NCI-H2107 treated with DMSO at 0.1 percent for 48 hours (cell line): ENCODE data around the gene EMILIN3.

ENCODE experiments used
- DNase-seq: peaks from one replicate; lab custom pipeline; 2025; ENCODE audit not compliant: unreplicated experiment; lab: John Stamatoyannopoulos, UW

Gene EMILIN3

DNA sequence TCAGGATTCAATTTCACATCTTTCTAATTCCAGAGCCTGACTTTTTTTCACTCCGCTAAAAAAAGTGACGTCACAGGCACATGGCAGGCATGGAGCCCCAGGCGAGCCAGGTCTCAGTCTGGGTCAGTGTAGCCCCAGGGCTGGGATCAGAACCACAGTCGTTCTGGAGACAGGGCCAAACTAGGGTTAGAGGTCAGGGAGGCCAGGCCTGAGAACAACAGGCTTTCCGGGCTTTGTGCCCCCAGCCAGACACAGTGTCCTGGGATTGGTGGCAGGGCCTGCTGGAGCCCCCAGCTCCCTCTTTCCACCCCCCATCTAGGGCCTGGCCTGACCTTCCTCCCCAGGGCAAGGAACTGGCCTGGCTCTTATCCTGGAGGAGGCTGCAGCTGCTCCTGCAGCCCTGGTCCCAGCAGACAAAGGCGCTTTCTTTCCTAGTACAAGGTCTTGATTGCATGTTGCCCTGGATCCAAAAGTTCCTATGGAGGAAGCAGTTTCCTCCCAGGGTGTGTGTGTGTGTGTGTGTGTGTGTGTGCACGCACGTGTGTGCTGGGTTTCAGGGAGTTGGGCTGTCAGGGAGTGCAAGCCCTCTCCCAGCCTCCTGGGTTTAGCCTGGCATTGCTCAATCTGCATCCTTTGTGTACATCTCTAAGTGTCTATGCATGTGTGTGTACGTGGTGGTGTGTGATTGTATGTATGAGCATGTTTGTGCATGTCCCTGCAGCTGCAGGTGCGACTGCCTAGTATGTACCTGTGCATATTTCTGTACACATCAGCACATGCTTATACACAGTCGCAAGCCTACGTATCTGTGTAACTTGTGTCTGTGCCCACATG, 26.5 kb upstream of the EMILIN3 start:
- DNase-seq: no peak

DNA sequence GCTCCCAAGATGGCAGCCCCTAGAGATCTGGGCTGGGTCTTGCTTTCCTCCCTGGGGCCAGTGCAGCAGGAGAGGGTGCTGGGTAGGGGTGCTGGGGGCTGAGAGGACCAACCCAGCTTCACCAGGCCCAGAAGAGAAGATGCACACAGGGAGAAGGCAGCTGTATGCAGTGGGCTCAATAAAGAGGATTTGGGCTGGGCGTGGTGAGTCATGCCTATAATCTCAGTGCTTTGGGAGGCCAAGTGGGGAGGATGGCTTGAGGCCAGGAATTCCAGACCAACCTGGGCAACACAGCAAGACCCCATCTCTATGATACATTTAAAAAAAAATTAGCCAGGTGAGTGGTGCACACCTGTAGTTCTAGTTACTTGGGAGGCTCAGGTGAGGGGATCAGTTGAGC, 25.7 kb upstream of the EMILIN3 start:
- DNase-seq: no peak

GRCh38 chr20:41391587-41392001, 25.0 kb upstream of the EMILIN3 start:
- DNase-seq: no peak

DNA sequence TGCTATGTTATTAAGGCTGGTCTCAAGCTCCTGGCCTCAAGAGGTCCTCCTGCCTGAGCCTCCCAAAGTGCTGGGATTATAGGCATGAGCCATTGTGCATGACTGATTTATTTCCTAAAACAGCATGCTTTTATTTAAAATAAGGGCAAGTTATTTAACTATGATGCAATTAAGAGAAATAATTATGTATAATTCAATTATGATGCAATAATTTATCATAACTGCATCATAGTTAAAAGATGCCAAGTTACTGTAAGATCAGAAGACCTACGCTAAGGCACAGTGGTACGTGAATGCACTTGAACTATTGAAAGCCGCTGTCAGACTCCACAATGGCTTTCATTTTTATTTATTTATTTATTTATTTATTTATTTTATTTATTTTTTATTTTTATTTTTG, 24.3 kb upstream of the EMILIN3 start:
- DNase-seq: no peak

- no peak for DNase-seq
These were observed 20.8 kb upstream of the EMILIN3 start for GRCh38 chr20:41387444-41387851.

DNA sequence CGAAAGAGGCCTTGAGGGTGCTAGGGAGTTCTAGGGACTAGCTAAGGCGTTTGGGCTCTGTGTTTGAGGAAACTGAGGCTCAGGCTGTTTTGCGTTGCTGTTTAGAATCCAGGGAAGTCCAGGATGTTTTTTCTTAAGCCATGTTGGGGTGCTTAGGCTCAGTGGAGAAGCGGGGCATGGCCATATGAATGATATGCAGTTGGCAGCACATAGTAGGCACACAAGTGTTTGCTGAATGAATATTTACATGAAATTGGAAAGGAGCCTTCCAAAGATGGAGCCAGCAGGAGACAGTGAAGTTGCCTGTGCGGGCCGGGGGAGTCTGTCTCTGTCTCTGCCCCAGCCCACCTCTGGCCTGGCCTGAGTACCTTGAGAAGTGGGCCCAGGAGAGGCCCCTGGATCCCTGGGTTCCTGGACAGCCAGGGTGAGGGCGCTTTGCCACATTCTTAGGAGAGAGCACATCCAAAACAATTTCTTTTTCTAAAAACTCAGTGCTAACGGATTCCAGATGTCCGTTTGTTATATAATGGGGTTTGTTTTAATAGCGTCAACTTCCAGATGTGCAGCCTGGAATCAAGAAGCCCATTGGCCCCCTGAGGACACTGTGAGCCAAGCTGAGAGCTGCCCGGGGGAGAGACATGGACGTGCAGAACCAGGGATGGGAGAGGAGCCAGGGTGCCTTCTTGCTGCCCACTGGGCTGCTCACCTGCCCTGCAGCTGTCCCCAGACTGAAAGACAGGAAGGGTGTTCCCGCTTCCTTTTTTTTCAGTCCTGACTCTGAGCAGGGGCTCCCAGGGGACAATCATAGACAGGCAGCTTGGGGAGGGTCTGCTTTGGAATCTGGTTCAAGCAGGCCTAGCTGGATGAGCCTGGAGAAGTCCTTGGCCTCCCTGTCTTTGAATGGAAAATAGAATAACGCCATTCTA, 20.1 kb upstream of the EMILIN3 start:
- DNase-seq: no peak

DNA sequence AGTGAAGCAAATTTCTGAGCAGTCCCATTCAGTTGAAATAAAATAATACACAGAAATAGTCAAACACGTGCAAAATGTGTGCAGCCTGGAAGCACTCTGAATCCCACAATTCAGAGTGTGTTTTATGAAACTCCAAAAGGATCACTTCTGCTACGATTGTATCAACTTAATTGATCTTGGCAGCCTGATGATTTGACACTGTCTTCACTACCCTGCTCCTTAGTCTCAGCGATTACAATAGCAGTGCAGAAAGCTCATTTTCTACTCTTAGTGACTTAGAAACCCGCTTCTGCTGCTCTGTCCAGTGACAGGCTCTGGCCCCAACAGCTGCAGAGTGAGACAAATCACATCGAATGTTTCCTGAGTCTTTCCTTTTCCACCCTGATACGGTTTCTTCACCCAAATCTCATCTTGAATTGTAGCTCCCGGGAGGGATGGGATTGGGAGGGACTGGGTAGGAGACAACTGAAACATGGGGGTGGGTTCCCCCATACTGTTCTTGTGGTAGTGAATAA, 16.2 kb upstream of the EMILIN3 start:
- no peak for DNase-seq

DNA sequence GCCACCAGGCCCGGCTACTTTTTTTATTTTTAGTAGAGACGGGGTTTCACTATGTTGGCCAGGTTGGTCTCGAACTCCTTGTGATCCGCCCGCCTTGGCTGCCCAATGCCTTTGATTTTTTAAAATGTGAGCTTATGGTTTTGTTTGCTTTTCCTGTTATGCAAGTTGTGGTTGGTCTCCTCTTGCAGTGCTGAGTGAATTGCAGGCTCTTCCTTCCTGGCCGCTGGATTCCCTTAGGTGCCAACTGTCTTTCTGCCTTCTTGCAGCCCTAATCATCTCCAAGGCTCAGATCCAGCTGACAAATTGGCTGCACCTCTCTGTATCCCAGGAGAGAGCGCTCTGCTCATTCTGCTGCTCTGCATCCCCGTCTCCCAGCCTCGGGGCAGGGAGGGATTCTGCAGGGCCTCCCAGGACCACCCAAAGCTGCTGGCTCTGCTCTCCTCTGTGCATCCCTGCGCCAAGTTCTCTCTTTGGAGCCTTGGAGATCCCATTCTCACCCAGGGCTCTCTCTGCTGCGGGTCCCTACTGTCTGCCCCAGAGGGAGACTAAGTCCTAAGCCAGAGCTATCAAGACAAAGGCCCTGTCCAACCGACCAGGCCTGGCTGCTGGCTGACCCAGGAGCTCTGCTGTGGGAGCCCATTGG, 14.1 kb upstream of the EMILIN3 start:
- DNase-seq: no peak

- DNase-seq: no peak
These were observed 12.9 kb upstream of the EMILIN3 start for GRCh38 chr20:41379551-41379950.

DNA sequence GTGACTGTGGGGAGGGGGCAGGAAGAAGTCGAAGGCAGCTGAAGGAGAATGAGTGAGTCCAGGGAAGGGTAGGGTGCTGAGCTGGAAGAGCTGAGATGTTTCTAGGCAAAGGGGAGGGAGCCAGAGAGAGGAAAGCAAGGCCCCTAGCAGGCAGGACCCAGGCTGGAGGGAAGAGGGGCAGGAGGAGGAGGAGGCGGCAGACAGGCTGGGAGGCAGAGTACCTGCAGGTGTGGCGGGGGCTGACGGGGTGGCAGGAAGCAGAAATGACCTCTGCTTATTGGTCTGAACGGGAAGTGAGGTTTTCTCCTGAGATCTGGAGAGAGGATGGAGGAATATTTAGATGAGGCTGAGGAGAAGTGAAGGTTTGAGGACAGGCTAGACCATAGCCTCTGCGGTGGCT, 10.7 kb upstream of the EMILIN3 start:
- no peak for DNase-seq

GRCh38 chr20:41376349-41376748, 9.7 kb upstream of the EMILIN3 start:
- no peak for DNase-seq

DNA sequence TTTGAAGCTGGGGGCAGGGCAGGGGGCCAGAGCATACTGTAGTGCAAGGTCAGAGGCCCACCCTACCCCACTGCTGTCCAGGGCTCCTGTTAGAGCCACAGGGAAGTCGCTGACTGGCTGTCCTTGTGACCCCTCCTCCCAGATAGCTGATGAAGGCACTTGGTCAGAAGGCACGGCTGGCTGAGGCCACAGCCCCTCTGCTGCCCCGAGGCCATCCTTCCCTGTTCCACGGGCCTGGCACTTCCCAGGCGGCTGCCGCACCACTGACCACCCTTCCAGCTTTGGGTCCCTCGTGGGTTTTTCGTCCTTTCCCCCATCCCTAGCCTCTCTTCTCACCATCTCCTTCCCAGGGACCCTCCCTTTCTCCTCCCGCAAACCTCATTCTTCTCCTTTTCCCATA, 9.2 kb upstream of the EMILIN3 start:
- no peak for DNase-seq

GRCh38 chr20:41373931-41374920, 7.6 kb upstream of the EMILIN3 start:
- DNase-seq: no peak

DNA sequence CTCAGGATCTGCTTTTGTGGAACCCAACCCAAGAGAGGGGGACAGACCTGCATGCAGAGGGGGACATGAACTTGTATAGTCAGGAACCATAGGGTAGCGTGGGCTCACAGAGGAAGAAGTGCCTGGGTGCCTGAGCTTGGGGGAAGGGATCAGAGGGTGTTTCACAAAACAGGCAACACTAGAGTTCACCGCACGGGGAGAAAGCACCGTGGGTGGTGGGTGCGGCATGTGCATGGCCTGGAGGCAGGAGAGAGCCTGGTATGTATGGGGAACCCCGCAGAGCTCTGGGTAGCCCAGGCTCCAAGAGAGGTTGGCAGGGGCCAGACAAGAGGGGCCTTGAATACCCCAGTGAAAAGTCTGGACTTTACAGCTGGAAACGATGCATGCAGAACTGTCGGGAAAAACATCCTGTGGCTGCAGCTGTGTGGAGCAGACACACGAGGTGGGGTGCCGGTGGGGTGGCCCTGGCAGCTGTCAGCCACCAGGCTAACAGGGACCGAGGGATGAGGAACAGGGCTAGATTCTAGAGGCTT, 6.7 kb upstream of the EMILIN3 start:
- no peak for DNase-seq

DNA sequence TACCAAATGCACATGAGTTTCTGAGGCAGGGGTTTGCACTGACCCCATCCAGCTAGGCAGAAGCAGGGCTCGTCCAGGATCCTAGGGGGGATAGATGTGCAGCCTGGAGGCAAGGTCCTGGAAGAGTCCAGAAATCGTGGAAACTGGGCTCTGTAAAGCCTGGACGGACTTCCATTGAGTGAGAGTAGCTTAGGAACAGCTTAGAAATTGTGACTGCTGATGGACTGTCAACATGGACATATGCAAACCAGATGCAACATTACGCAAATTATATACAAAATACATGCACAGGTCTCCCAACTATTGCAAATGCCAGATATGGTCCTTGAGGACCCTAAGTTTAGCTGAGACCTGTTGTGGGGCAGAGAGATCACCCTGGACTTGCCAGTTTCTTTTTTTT, 4.8 kb upstream of the EMILIN3 start:
- DNase-seq: no peak

- DNase-seq: no peak
These were observed 3.6 kb upstream of the EMILIN3 start for GRCh38 chr20:41370176-41370575.

- DNase-seq: no peak
These were observed 3.1 kb upstream of the EMILIN3 start for GRCh38 chr20:41369673-41370072.

DNA sequence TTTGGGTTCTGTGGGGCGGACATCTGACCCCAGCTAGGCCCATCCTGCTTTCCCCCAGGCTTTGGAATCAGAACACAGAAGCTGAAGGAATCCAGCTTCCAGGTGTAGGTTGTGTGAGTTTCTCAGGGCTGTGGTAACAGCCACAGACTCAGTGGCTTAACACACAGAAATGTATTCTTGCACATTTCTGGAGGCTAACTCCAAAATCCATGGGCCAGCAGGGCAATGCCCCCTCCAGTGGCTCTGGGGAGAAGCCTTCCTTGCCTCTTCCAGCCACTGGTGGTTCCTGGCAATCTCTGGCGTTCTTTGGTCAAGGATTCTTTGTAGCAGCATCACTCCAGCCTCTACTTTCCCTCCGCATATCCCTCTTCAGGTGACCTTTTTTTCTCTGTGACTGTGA, 1.3 kb upstream of the EMILIN3 start:
- DNase-seq: no peak

DNA sequence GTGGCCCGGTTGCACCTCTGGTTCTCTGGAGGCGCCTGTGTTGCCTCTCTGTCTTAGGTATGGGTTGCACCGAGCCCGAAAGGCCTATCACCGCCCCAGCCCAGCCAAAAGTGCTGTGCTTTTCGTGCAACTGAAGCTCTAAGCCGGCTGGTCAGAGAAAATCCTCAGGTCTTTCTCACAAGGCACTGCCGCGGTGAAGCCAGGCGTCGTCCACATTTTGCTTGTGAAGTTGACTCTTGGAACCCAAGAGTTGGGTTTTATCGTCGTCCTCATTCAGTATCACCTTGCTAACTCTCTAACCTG, 726 bp upstream of the EMILIN3 start:
- no peak for DNase-seq
